HepG2 (cell line): ENCODE results near the gene NCOA3. TPM values are rescaled to one million over a fixed set of nuclear protein-coding genes. Genes with fewer than 3 reads are reported as not detected.
A peak's percentile ranks its signal among the peaks of the same experiment; 100 is the strongest.

ENCODE experiments used
- CBFB ChIP-seq: sonication (generic); formaldehyde crosslinking; IDR thresholded peaks from 2 replicates; pipeline ENCODE4 v1.4.0; 2020; ENCODE audit warnings: missing genetic modification reagents
- DNMT1 ChIP-seq: sonication (generic); formaldehyde crosslinking; IDR thresholded peaks from 2 replicates; pipeline ENCODE4 v1.5.1; 2020; ENCODE audit warnings: mild to moderate bottlenecking, missing genetic modification reagents
- EHMT2 ChIP-seq: fragments of 200-600 bp; sonication (generic); IDR thresholded peaks from 2 replicates; pipeline ENCODE4 v1.7.0; 2017; ENCODE audit warnings: antibody characterized with exemption, low read depth, low read length, borderline replicate concordance
- FOXC1 ChIP-seq: sonication (generic); formaldehyde crosslinking; IDR thresholded peaks from 2 replicates; pipeline ENCODE4 v1.8.0; 2022; ENCODE audit warnings: mild to moderate bottlenecking, missing genetic modification reagents, borderline replicate concordance
- HMGA1 ChIP-seq: sonication (generic); formaldehyde crosslinking; conservative IDR thresholded peaks from 2 replicates; pipeline ENCODE4 v1.4.0; 2020; ENCODE audit warnings: missing genetic modification reagents
- JUNB ChIP-seq: sonication (generic); formaldehyde crosslinking; IDR thresholded peaks from 2 replicates; pipeline ENCODE4 v1.8.0; 2022; ENCODE audit warnings: missing genetic modification reagents, mild to moderate bottlenecking, borderline replicate concordance
- MED1 ChIP-seq: sonication (generic); formaldehyde crosslinking; IDR thresholded peaks from 2 replicates; pipeline ENCODE4 v1.4.0; 2020; ENCODE audit warnings: missing genetic modification reagents
- SP4 ChIP-seq: sonication (generic); formaldehyde crosslinking; IDR thresholded peaks from 2 replicates; pipeline ENCODE4 v1.8.1; 2023; ENCODE audit warnings: mild to moderate bottlenecking, missing genetic modification reagents
- SSRP1 ChIP-seq: IDR thresholded peaks from 2 replicates; pipeline ENCODE4 v1.6.1; 2016; ENCODE audit warnings: control low read depth
- YEATS2 ChIP-seq: sonication (generic); formaldehyde crosslinking; IDR thresholded peaks from 2 replicates; pipeline ENCODE4 v1.4.0; 2020; ENCODE audit warnings: missing genetic modification reagents, borderline replicate concordance
- ZMAT3 ChIP-seq: sonication (generic); formaldehyde crosslinking; conservative IDR thresholded peaks from 2 replicates; pipeline ENCODE4 v1.7.0; 2021; ENCODE audit warnings: missing genetic modification reagents
- ZNF746 ChIP-seq: sonication (generic); formaldehyde crosslinking; IDR thresholded peaks from 2 replicates; pipeline ENCODE4 v1.8.0; 2022; ENCODE audit warnings: mild to moderate bottlenecking, missing genetic modification reagents
- ZNF773 ChIP-seq: sonication (generic); formaldehyde crosslinking; IDR thresholded peaks from 2 replicates; pipeline ENCODE4 v1.4.0; 2020; ENCODE audit warnings: missing genetic modification reagents, borderline replicate concordance
- ZNF788 ChIP-seq: sonication (generic); formaldehyde crosslinking; IDR thresholded peaks from 2 replicates; pipeline ENCODE4 v1.5.0; 2020; ENCODE audit warnings: mild to moderate bottlenecking, missing genetic modification reagents, borderline replicate concordance
- polyA plus RNA-seq, 8 experiments: library from polyadenylated mRNA; depleted of rRNA in 3 of 8; stranded (reverse) in 7 of 8; unstranded in 1 of 8; fragments of >200 nt; fragmentation: Illumina TruSeq in 4 of 8; extraction: Trizol in 4 of 8; gene quantifications; 2 replicates each; pipeline versions ENCODE4 v1.2.1 to v1.2.3, GENCODE V29; 2011 to 2016; ENCODE audit warnings: low read depth in 4 of 8, missing spikeins in 1 of 8, mixed read lengths in 1 of 8; ENCODE audit not compliant: insufficient read depth in 1 of 8
- total RNA-seq, 5 experiments: library from RNA; depleted of rRNA; stranded (reverse); fragments of >200 nt; fragmentation: Illumina TruSeq; extraction: Trizol; gene quantifications; 2 replicates each; pipeline ENCODE4 v1.2.3, GENCODE V29; 2016; ENCODE audit warnings: low read depth in 1 of 5
- TF ChIP-seq, protein P1 (sequence below): sonication (generic); formaldehyde crosslinking; IDR thresholded peaks from 2 replicates; pipeline ENCODE4 v1.4.0; 2020; ENCODE audit warnings: missing genetic modification reagents
- TF ChIP-seq, protein P2 (sequence below): sonication (generic); formaldehyde crosslinking; IDR thresholded peaks from 2 replicates; pipeline ENCODE4 v1.8.0; 2022; ENCODE audit warnings: mild to moderate bottlenecking, missing genetic modification reagents, borderline replicate concordance
- TF ChIP-seq, protein P3 (sequence below): sonication (generic); formaldehyde crosslinking; IDR thresholded peaks from 2 replicates; pipeline ENCODE4 v1.8.1; 2023; ENCODE audit warnings: mild to moderate bottlenecking, moderate library complexity, missing genetic modification reagents
- TF ChIP-seq, protein P4 (sequence below): sonication (generic); formaldehyde crosslinking; IDR thresholded peaks from 2 replicates; pipeline ENCODE4 v1.4.0; 2020; ENCODE audit warnings: missing genetic modification reagents
- TF ChIP-seq, protein P5 (sequence below): sonication (generic); formaldehyde crosslinking; IDR thresholded peaks from 2 replicates; pipeline ENCODE4 v1.5.0; 2020; ENCODE audit warnings: missing genetic modification reagents
- TF ChIP-seq, protein P6 (sequence below): sonication (generic); formaldehyde crosslinking; IDR thresholded peaks from 2 replicates; pipeline ENCODE4 v1.5.0; 2020; ENCODE audit warnings: missing genetic modification reagents

Gene NCOA3
- total and polyA plus RNA-seq, 2 of the 13 experiments (the other 11 are each of a cell fraction or from before 2014, with no cell fraction given): 35.0 to 56.8 TPM

DNA sequence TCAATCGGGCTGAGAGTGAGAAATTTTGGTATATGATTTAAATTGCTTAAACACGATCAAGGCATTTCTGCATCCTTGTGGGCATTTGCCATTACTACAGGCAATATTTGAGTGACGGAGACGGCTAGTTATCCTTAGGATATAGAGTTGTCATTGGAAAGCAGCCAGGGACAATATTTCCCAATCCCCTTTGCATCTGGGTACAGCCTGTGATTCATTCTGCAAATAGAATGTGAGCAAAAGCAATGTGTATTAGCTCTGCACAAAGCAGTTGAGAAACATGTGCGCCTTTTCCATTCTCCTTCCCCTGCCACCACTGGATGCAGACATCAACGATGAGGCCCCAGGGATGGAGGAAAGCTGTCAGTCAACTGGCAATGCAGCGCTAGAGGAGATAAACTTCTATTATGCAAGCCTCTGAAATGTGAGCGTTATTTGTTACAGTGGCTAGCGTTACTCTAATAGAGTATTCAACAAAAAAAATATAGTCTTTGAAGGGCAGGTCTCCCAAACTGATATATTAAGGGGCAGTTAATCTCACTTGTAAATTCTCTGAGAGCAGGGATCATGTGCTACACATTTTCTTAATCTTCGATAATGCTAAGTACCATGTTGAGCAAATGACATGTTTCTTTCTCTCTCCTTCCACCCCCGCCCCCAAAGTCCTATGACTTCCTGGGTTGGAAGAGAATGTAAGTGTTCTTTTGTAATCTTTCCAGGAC lies 37.1 kb upstream of the NCOA3 start (continued):
- TF ChIP-seq, protein P1, sequence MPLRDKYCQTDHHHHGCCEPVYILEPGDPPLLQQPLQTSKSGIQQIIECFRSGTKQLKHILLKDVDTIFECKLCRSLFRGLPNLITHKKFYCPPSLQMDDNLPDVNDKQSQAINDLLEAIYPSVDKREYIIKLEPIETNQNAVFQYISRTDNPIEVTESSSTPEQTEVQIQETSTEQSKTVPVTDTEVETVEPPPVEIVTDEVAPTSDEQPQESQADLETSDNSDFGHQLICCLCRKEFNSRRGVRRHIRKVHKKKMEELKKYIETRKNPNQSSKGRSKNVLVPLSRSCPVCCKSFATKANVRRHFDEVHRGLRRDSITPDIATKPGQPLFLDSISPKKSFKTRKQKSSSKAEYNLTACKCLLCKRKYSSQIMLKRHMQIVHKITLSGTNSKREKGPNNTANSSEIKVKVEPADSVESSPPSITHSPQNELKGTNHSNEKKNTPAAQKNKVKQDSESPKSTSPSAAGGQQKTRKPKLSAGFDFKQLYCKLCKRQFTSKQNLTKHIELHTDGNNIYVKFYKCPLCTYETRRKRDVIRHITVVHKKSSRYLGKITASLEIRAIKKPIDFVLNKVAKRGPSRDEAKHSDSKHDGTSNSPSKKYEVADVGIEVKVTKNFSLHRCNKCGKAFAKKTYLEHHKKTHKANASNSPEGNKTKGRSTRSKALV (CRISPR knock-in tag): peak; percentile 93; the same call in 1 of the 2 replicates
- TF ChIP-seq, protein P2, sequence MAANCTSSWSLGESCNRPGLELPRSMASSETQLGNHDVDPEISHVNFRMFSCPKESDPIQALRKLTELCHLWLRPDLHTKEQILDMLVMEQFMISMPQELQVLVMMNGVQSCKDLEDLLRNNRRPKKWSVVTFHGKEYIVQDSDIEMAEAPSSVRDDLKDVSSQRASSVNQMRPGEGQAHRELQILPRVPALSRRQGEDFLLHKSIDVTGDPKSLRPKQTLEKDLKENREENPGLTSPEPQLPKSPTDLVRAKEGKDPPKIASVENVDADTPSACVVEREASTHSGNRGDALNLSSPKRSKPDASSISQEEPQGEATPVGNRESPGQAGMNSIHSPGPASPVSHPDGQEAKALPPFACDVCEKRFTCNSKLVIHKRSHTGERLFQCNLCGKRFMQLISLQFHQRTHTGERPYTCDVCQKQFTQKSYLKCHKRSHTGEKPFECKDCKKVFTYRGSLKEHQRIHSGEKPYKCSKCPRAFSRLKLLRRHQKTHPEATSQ (CRISPR knock-in tag): 0 out of 2 replicates have a peak, but pooled peaks have one; percentile 78
- TF ChIP-seq, protein P3, sequence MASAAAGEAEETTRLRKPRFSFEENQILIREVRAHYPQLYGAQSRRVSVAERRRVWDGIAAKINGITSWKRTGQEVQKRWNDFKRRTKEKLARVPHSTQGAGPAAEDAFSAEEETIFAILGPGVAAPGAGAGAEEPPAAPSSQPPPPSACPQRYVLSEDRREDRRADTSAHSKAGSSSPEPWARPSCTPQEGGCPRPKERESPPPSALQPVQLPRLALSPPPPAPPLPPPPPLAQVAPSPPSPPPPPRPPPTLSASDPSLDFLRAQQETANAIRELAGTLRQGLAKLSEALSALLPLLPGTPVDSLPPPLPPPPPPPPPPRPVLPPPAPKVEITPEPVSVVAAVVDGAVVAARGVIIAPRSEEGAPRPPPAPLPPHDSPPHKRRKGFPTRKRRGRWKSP (CRISPR knock-in tag): peak; percentile 96
- TF ChIP-seq, protein P4, sequence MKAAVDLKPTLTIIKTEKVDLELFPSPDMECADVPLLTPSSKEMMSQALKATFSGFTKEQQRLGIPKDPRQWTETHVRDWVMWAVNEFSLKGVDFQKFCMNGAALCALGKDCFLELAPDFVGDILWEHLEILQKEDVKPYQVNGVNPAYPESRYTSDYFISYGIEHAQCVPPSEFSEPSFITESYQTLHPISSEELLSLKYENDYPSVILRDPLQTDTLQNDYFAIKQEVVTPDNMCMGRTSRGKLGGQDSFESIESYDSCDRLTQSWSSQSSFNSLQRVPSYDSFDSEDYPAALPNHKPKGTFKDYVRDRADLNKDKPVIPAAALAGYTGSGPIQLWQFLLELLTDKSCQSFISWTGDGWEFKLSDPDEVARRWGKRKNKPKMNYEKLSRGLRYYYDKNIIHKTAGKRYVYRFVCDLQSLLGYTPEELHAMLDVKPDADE (CRISPR knock-in tag): no peak
- TF ChIP-seq, protein P5, sequence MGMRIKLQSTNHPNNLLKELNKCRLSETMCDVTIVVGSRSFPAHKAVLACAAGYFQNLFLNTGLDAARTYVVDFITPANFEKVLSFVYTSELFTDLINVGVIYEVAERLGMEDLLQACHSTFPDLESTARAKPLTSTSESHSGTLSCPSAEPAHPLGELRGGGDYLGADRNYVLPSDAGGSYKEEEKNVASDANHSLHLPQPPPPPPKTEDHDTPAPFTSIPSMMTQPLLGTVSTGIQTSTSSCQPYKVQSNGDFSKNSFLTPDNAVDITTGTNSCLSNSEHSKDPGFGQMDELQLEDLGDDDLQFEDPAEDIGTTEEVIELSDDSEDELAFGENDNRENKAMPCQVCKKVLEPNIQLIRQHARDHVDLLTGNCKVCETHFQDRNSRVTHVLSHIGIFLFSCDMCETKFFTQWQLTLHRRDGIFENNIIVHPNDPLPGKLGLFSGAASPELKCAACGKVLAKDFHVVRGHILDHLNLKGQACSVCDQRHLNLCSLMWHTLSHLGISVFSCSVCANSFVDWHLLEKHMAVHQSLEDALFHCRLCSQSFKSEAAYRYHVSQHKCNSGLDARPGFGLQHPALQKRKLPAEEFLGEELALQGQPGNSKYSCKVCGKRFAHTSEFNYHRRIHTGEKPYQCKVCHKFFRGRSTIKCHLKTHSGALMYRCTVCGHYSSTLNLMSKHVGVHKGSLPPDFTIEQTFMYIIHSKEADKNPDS: peak; percentile 81; the same call in 1 of the 2 replicates
- TF ChIP-seq SP4 (CRISPR knock-in tag): peak; percentile 50; the same call in 1 of the 2 replicates
- TF ChIP-seq ZNF788 (CRISPR knock-in tag): peak; percentile 88; the same call in 1 of the 2 replicates
- TF ChIP-seq YEATS2 (CRISPR knock-in tag): peak; percentile 92; the same call in 1 of the 2 replicates
- TF ChIP-seq, protein P6, sequence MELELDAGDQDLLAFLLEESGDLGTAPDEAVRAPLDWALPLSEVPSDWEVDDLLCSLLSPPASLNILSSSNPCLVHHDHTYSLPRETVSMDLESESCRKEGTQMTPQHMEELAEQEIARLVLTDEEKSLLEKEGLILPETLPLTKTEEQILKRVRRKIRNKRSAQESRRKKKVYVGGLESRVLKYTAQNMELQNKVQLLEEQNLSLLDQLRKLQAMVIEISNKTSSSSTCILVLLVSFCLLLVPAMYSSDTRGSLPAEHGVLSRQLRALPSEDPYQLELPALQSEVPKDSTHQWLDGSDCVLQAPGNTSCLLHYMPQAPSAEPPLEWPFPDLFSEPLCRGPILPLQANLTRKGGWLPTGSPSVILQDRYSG (CRISPR knock-in tag): no peak
- TF ChIP-seq MED1 (CRISPR knock-in tag): peak; percentile 98
- TF ChIP-seq JUNB (CRISPR knock-in tag): peak; percentile 99
- peak; percentile 89; the same call in 1 of the 2 replicates for TF ChIP-seq ZNF746 (CRISPR knock-in tag)
- TF ChIP-seq CBFB (CRISPR knock-in tag): peak; percentile 89
- peak; percentile 80; the same call in 1 of the 2 replicates for TF ChIP-seq EHMT2
- peak; percentile 75 for TF ChIP-seq FOXC1 (CRISPR knock-in tag)
- no peak for TF ChIP-seq ZNF773 (CRISPR knock-in tag)
- TF ChIP-seq SSRP1 (CRISPR knock-in tag): peak; percentile 70
- no peak for TF ChIP-seq HMGA1
- TF ChIP-seq DNMT1: no peak
- peak; percentile 85 for TF ChIP-seq ZMAT3 (CRISPR knock-in tag)
